Superior temporal gyrus (tissue), 1 donor: ENCODE measurements around the gene SLCO2A1.

ENCODE experiments used
- DNase-seq: peaks from one replicate; pipeline ENCODE4 v3.0.0-alpha.2; 2016; ENCODE audit errors: extremely low spot score

SLCO2A1 gene

GRCh38 chr3:133980550-133980949 is 49.2 kb downstream of the SLCO2A1 start:
- DNase-seq, result no peak

- no peak for DNase-seq
Measured at GRCh38 chr3:133980035-133980434, 49.7 kb downstream of the SLCO2A1 start.

GRCh38 chr3:133979553-133979952 is 50.2 kb downstream of the SLCO2A1 start:
- DNase-seq, result no peak

- DNase-seq, result no peak
Measured at GRCh38 chr3:133977568-133977967, 52.2 kb downstream of the SLCO2A1 start.

GRCh38 chr3:133973249-133973980 is 56.3 kb downstream of the SLCO2A1 start:
- DNase-seq, result no peak

GRCh38 chr3:133972156-133972555 is 57.6 kb downstream of the SLCO2A1 start:
- DNase-seq, result no peak

GRCh38 chr3:133970916-133971315 is 58.8 kb downstream of the SLCO2A1 start:
- DNase-seq, result no peak

- DNase-seq, result no peak
Measured at GRCh38 chr3:133970339-133970738, 59.4 kb downstream of the SLCO2A1 start.

- DNase-seq, result no peak
Measured at GRCh38 chr3:133967992-133968892, 61.5 kb downstream of the SLCO2A1 start.

- no peak for DNase-seq
Measured at GRCh38 chr3:133966954-133967353, 62.8 kb downstream of the SLCO2A1 start.

- DNase-seq, result no peak
Measured at GRCh38 chr3:133965906-133966305, 63.8 kb downstream of the SLCO2A1 start.

GRCh38 chr3:133965013-133965570 is 64.6 kb downstream of the SLCO2A1 start:
- no peak for DNase-seq

GRCh38 chr3:133964547-133964946 is 65.2 kb downstream of the SLCO2A1 start:
- DNase-seq, result no peak

- no peak for DNase-seq
Measured at GRCh38 chr3:133963657-133964396, 65.9 kb downstream of the SLCO2A1 start.

- DNase-seq, result no peak
Measured at GRCh38 chr3:133962849-133963248, 66.9 kb downstream of the SLCO2A1 start.

- DNase-seq, result no peak
Measured at GRCh38 chr3:133958071-133958805, 71.5 kb downstream of the SLCO2A1 start.

GRCh38 chr3:133956982-133957381 is 72.7 kb downstream of the SLCO2A1 start:
- DNase-seq, result no peak

GRCh38 chr3:133956353-133956752 is 73.4 kb downstream of the SLCO2A1 start:
- DNase-seq, result no peak

GRCh38 chr3:133955892-133956291 is 73.8 kb downstream of the SLCO2A1 start:
- no peak for DNase-seq

GRCh38 chr3:133954717-133955360 is 74.9 kb downstream of the SLCO2A1 start:
- DNase-seq, result no peak

GRCh38 chr3:133953297-133953696 is 76.4 kb downstream of the SLCO2A1 start:
- DNase-seq, result no peak
